Measurements from ENCODE around the gene PPP1R18.
"Not testable (repeated sequence)": the region's sequence is repeated elsewhere in the genome, so short reads cannot be mapped to it uniquely, and the experiment has no call there.

PPP1R18 gene

GRCh38 chr6:30719791-30720737 lies 33.6 kb upstream of the PPP1R18 start, which contains the start of gene TUBB:
Gene TUBB (plus strand): TSS chr6:30720352. CDS start chr6:30720507, 155 bp downstream.
- peak; percentile 94 for DNase-seq

- no peak for DNase-seq
Observed at GRCh38 chr6:30719356-30719755, 32.9 kb upstream of the PPP1R18 start.

- DNase-seq = not testable (repeated sequence)
Observed at GRCh38 chr6:30717845-30718720, 31.6 kb upstream of the PPP1R18 start.

GRCh38 chr6:30717129-30717844 lies 30.8 kb upstream of the PPP1R18 start, which contains the start of gene MDC1:
Gene MDC1 (minus strand): TSS chr6:30717281. CDS start chr6:30715175, 2,106 bp downstream.
- peak; percentile 97 for DNase-seq

GRCh38 chr6:30716879-30717128 lies 30.4 kb upstream of the PPP1R18 start:
- no peak for DNase-seq

- no peak for DNase-seq
Observed at GRCh38 chr6:30714263-30714662, 27.8 kb upstream of the PPP1R18 start.

GRCh38 chr6:30712441-30712945 lies 26.0 kb upstream of the PPP1R18 start:
- no peak for DNase-seq

GRCh38 chr6:30711758-30712380 lies 25.4 kb upstream of the PPP1R18 start:
- no peak for DNase-seq

- DNase-seq = no peak
Observed at GRCh38 chr6:30709101-30709868, 22.8 kb upstream of the PPP1R18 start.

GRCh38 chr6:30707281-30707850 lies 20.9 kb upstream of the PPP1R18 start:
- no peak for DNase-seq

- no peak for DNase-seq
Observed at GRCh38 chr6:30705620-30706019, 19.2 kb upstream of the PPP1R18 start.

GRCh38 chr6:30703821-30704220 lies 17.4 kb upstream of the PPP1R18 start:
- no peak for DNase-seq

GRCh38 chr6:30703011-30703410 lies 16.6 kb upstream of the PPP1R18 start:
- no peak for DNase-seq

GRCh38 chr6:30700340-30700739 lies 13.9 kb upstream of the PPP1R18 start:
- DNase-seq = no peak

GRCh38 chr6:30696432-30696831 lies 10.0 kb upstream of the PPP1R18 start:
- no peak for DNase-seq

- no peak for DNase-seq
Observed at GRCh38 chr6:30691208-30691847, 4.9 kb upstream of the PPP1R18 start.

GRCh38 chr6:30690403-30691207 lies 4.2 kb upstream of the PPP1R18 start, which contains the start of gene NRM:
Gene NRM (minus strand): TSS chr6:30690984. CDS start chr6:30690974, 10 bp downstream.
- DNase-seq = peak; percentile 66

GRCh38 chr6:30689985-30690384 lies 3.5 kb upstream of the PPP1R18 start:
- no peak for DNase-seq

GRCh38 chr6:30689022-30689865 lies 2.8 kb upstream of the PPP1R18 start:
- no peak for DNase-seq

Data from activated CD4-positive, alpha-beta T cell treated with anti-CD3 and anti-CD28 coated beads, Interleukin-2, amount 50 U/mL, for 1 hour (primary cell).